ENCODE data around the gene NFU1. TPM values are rescaled to one million over a fixed set of nuclear protein-coding genes. Genes with fewer than 3 reads are reported as not detected.

Gene NFU1
- total RNA-seq, 1 donor: 34.0 TPM

DNA sequence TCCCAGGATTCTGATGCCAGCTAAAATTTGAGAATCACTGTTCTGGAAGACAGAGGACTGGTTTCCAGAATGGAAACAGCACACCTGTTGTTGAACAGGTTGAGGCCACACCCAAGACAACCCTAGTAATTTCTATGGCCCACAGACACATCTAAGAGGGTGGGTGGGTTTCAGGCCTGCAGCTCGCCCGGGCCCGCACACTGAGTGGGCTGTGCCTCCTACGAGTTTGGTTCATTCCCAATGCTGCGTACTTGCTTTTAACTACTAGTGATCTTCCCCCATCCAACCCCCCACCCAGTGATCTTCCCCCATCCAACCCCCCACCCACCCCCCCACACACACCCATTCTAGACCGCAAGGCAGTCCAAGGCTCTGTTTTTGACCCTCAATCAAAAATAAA is 1.3 kb upstream of the NFU1 start:
- Histone ChIP-seq H3K9me3 (ENCODE audit: low read depth, low read length) (no peaks in the 10 kb centered on the region), H3K4me3 (ENCODE audit: insufficient read depth, low read length) (no peak overlapping the region), H3K27me3 (ENCODE audit: insufficient read depth, low read length) (no peaks in the 10 kb centered on the region), H3K27ac (ENCODE audit: low read depth, low read length) (peak overlapping the region; percentile 99), H2AFZ (ENCODE audit: low read length) (no peak overlapping the region), H3K79me2 (ENCODE audit: insufficient read depth, low read length) (peaks cover 37% of the 10 kb centered on the region), H3K36me3 (ENCODE audit: insufficient read depth, low read length) (no peaks in the 10 kb centered on the region), H4K20me1 (ENCODE audit: insufficient read depth, low read length) (no peaks in the 10 kb centered on the region), H3K4me1 (ENCODE audit: insufficient read depth, low read length) (peaks cover 16% of the 10 kb centered on the region), H3K4me2 (ENCODE audit: insufficient read depth, low read length) (no peak overlapping the region)
- TF ChIP-seq, protein P1, sequence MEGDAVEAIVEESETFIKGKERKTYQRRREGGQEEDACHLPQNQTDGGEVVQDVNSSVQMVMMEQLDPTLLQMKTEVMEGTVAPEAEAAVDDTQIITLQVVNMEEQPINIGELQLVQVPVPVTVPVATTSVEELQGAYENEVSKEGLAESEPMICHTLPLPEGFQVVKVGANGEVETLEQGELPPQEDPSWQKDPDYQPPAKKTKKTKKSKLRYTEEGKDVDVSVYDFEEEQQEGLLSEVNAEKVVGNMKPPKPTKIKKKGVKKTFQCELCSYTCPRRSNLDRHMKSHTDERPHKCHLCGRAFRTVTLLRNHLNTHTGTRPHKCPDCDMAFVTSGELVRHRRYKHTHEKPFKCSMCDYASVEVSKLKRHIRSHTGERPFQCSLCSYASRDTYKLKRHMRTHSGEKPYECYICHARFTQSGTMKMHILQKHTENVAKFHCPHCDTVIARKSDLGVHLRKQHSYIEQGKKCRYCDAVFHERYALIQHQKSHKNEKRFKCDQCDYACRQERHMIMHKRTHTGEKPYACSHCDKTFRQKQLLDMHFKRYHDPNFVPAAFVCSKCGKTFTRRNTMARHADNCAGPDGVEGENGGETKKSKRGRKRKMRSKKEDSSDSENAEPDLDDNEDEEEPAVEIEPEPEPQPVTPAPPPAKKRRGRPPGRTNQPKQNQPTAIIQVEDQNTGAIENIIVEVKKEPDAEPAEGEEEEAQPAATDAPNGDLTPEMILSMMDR (IDR thresholded peaks at IDR 0.05; ENCODE audit: extremely low read depth, low read depth, low read length): no peak
- no peak for DNase-seq (ENCODE audit: insufficient read length, low spot score, missing footprints)

DNA sequence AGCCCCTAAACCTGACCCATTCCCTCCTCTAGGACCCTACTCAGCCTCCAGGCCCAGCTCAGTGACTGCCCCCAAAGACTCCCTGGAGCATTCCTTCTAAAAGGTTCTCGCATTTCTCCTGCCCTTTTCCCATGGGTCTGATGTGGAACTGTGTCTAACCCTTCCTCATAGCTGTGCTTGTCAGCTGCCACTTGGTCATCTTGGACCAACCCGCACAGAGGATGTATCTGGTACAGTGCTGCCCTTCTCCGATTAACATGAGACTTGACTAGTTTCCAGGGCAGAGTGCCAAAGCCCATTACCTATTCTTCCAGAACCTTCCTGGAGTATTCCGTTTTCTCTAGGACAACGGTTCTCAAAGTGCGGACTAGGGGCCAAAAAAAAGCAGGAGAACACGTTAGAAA is 518 bp upstream of the NFU1 start:
- H2AFZ ChIP-seq (ENCODE audit: low read length): peak overlapping the region; percentile 100
- TF ChIP-seq, protein P1 (IDR thresholded peaks at IDR 0.05; ENCODE audit: extremely low read depth, low read depth, low read length): no peak
- no peaks in the 10 kb centered on the region for H3K27me3 ChIP-seq (ENCODE audit: insufficient read depth, low read length)
- H3K79me2 ChIP-seq (ENCODE audit: insufficient read depth, low read length): peaks cover 41% of the 10 kb centered on the region
- H3K4me3 ChIP-seq (ENCODE audit: insufficient read depth, low read length): peak overlapping the region; percentile 84
- H3K4me1 ChIP-seq (ENCODE audit: insufficient read depth, low read length): peaks cover 16% of the 10 kb centered on the region
- no peaks in the 10 kb centered on the region for H4K20me1 ChIP-seq (ENCODE audit: insufficient read depth, low read length)
- peak; percentile 82 for DNase-seq (ENCODE audit: insufficient read length, low spot score, missing footprints)
- H3K36me3 ChIP-seq (ENCODE audit: insufficient read depth, low read length): no peaks in the 10 kb centered on the region
- peak overlapping the region; percentile 99 for H3K4me2 ChIP-seq (ENCODE audit: insufficient read depth, low read length)
- peak overlapping the region; percentile 99 for H3K27ac ChIP-seq (ENCODE audit: low read depth, low read length)
- H3K9me3 ChIP-seq (ENCODE audit: low read depth, low read length): no peaks in the 10 kb centered on the region

DNA sequence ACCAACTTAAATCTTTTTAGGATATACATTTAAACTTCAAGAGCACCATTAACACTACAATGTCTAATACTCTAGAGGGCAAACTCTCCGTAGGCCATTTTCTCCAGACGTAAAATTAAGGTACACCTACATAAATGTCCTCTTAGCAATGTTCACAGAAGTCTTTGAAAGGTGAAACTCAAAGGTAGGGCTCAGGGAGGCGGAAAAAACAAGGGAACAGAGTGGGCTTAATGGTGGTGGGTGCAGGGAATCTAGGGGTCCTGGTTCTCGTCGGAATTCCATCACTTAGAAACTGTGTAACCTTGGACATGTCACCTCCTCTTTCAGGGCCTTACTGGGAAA is 668 bp downstream of the NFU1 start:
- Histone ChIP-seq H3K9me3 (ENCODE audit: low read depth, low read length) (no peaks in the 10 kb centered on the region), H3K4me1 (ENCODE audit: insufficient read depth, low read length) (peaks cover 16% of the 10 kb centered on the region), H3K4me3 (ENCODE audit: insufficient read depth, low read length) (peak overlapping the region; percentile 84), H3K27ac (ENCODE audit: low read depth, low read length) (peak overlapping the region; percentile 99), H3K36me3 (ENCODE audit: insufficient read depth, low read length) (no peaks in the 10 kb centered on the region), H2AFZ (ENCODE audit: low read length) (peak overlapping the region; percentile 94), H3K4me2 (ENCODE audit: insufficient read depth, low read length) (peak overlapping the region; percentile 99), H4K20me1 (ENCODE audit: insufficient read depth, low read length) (no peaks in the 10 kb centered on the region), H3K79me2 (ENCODE audit: insufficient read depth, low read length) (peaks cover 41% of the 10 kb centered on the region), H3K27me3 (ENCODE audit: insufficient read depth, low read length) (no peaks in the 10 kb centered on the region)
- TF ChIP-seq, protein P1 (IDR thresholded peaks at IDR 0.05; ENCODE audit: extremely low read depth, low read depth, low read length): no peak
- DNase-seq (ENCODE audit: insufficient read length, low spot score, missing footprints): peak; percentile 17

DNA sequence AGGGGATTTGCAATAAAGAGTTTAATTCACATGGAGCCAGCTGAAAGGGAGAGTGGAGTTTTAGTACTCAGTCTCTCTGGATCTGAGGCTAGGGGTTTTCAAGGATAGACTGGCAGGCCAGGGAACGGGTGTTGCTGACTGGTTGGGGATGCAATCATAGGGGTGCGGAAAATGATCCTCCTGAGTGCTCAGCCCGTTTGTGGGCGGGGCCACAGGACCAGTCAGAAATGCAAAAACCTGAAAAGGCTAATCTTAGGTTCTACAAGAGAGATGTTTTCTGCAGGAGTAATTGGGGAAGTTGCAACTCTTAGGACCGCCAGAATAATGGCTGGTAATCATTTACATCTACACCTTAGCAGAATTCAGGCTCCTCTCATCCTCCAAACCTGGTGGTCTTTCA is 2.5 kb downstream of the NFU1 start:
- H3K4me2 ChIP-seq (ENCODE audit: insufficient read depth, low read length): no peak overlapping the region
- TF ChIP-seq, protein P1 (IDR thresholded peaks at IDR 0.05; ENCODE audit: extremely low read depth, low read depth, low read length): no peak
- no peaks in the 10 kb centered on the region for H3K9me3 ChIP-seq (ENCODE audit: low read depth, low read length)
- no peaks in the 10 kb centered on the region for H4K20me1 ChIP-seq (ENCODE audit: insufficient read depth, low read length)
- no peak overlapping the region for H2AFZ ChIP-seq (ENCODE audit: low read length)
- peaks cover 14% of the 10 kb centered on the region for H3K36me3 ChIP-seq (ENCODE audit: insufficient read depth, low read length)
- no peaks in the 10 kb centered on the region for H3K27me3 ChIP-seq (ENCODE audit: insufficient read depth, low read length)
- peaks cover 45% of the 10 kb centered on the region for H3K79me2 ChIP-seq (ENCODE audit: insufficient read depth, low read length)
- no peak for DNase-seq (ENCODE audit: insufficient read length, low spot score, missing footprints)
- H3K4me3 ChIP-seq (ENCODE audit: insufficient read depth, low read length): no peak overlapping the region
- H3K27ac ChIP-seq (ENCODE audit: low read depth, low read length): no peak overlapping the region
- H3K4me1 ChIP-seq (ENCODE audit: insufficient read depth, low read length): peaks cover 16% of the 10 kb centered on the region
